IPS-18c (cell line): ENCODE measurements around the gene GALNT2.

Experiments
- H3K4me3 ChIP-seq: 2 replicates; pipeline ENCODE4 v1.7.0; 2013; ENCODE audit warnings: low read depth, mild to moderate bottlenecking, low read length, moderate library complexity; ENCODE audit not compliant: insufficient read depth
- H3K9me3 ChIP-seq: one replicate; pipeline ENCODE4 v1.6.1; 2013; ENCODE audit warnings: mild to moderate bottlenecking, low read length, moderate library complexity; ENCODE audit not compliant: control insufficient read depth, insufficient read depth

Gene GALNT2

GRCh38 chr1:230114237-230114651 lies 47.2 kb downstream of the GALNT2 start:
- no peaks in the 10 kb centered on the region for H3K9me3 ChIP-seq
- H3K4me3 ChIP-seq: no peak overlapping the region

- H3K4me3 ChIP-seq: no peak overlapping the region
- no peaks in the 10 kb centered on the region for H3K9me3 ChIP-seq
Measured at GRCh38 chr1:230117694-230118093, 50.7 kb downstream of the GALNT2 start.

GRCh38 chr1:230119340-230119739 lies 52.3 kb downstream of the GALNT2 start:
- H3K4me3 ChIP-seq: no peak overlapping the region
- H3K9me3 ChIP-seq: no peaks in the 10 kb centered on the region

GRCh38 chr1:230120289-230120920 lies 53.4 kb downstream of the GALNT2 start:
- Histone ChIP-seq H3K9me3 (no peaks in the 10 kb centered on the region), H3K4me3 (no peak overlapping the region)

- no peak overlapping the region for H3K4me3 ChIP-seq
- no peaks in the 10 kb centered on the region for H3K9me3 ChIP-seq
Measured at GRCh38 chr1:230120921-230121381, 53.9 kb downstream of the GALNT2 start.

- Histone ChIP-seq H3K4me3 (no peak overlapping the region), H3K9me3 (no peaks in the 10 kb centered on the region)
Measured at GRCh38 chr1:230121950-230122349, 54.9 kb downstream of the GALNT2 start.

GRCh38 chr1:230122366-230123279 lies 55.6 kb downstream of the GALNT2 start:
- no peak overlapping the region for H3K4me3 ChIP-seq
- H3K9me3 ChIP-seq: no peaks in the 10 kb centered on the region

GRCh38 chr1:230123280-230124185 lies 56.5 kb downstream of the GALNT2 start:
- Histone ChIP-seq H3K4me3 (no peak overlapping the region), H3K9me3 (no peaks in the 10 kb centered on the region)

GRCh38 chr1:230124186-230125128 lies 57.4 kb downstream of the GALNT2 start:
- H3K9me3 ChIP-seq: no peaks in the 10 kb centered on the region
- H3K4me3 ChIP-seq: no peak overlapping the region

GRCh38 chr1:230125141-230125540 lies 58.1 kb downstream of the GALNT2 start:
- H3K9me3 ChIP-seq: no peaks in the 10 kb centered on the region
- no peak overlapping the region for H3K4me3 ChIP-seq

- Histone ChIP-seq H3K9me3 (no peaks in the 10 kb centered on the region), H3K4me3 (no peak overlapping the region)
Measured at GRCh38 chr1:230125640-230126528, 58.8 kb downstream of the GALNT2 start.

- no peak overlapping the region for H3K4me3 ChIP-seq
- no peaks in the 10 kb centered on the region for H3K9me3 ChIP-seq
Measured at GRCh38 chr1:230126529-230127104, 59.6 kb downstream of the GALNT2 start.

- no peak overlapping the region for H3K4me3 ChIP-seq
- no peaks in the 10 kb centered on the region for H3K9me3 ChIP-seq
Measured at GRCh38 chr1:230127105-230128054, 60.3 kb downstream of the GALNT2 start.

GRCh38 chr1:230128569-230129285 lies 61.7 kb downstream of the GALNT2 start:
- Histone ChIP-seq H3K4me3 (no peak overlapping the region), H3K9me3 (no peaks in the 10 kb centered on the region)
